CD4-positive, alpha-beta T cell treated with Interleukin-21 for 1 hour (primary cell): ENCODE measurements around the gene STX16.

Experiments
- DNase-seq: peaks from one replicate; pipeline ENCODE4 v3.0.0-alpha.2; 2020

The STX16 gene

GRCh38 chr20:58699623-58700107 is 48.6 kb downstream of the STX16 start:
- no peak for DNase-seq

GRCh38 chr20:58700121-58700821 is 49.2 kb downstream of the STX16 start:
- DNase-seq: no peak

GRCh38 chr20:58700823-58701222 is 49.7 kb downstream of the STX16 start:
- DNase-seq: no peak

GRCh38 chr20:58701431-58702160 is 50.5 kb downstream of the STX16 start:
- DNase-seq: no peak

GRCh38 chr20:58702161-58702510 is 51.1 kb downstream of the STX16 start:
- DNase-seq: no peak

GRCh38 chr20:58702859-58703648 is 52.0 kb downstream of the STX16 start:
- DNase-seq: peak; percentile 9

- DNase-seq: no peak
These were observed 52.8 kb downstream of the STX16 start for GRCh38 chr20:58703765-58704371.

- no peak for DNase-seq
These were observed 54.3 kb downstream of the STX16 start for GRCh38 chr20:58705208-58705926.

GRCh38 chr20:58706150-58706892 is 55.2 kb downstream of the STX16 start:
- DNase-seq: no peak

- no peak for DNase-seq
These were observed 56.0 kb downstream of the STX16 start for GRCh38 chr20:58706975-58707681.

GRCh38 chr20:58707770-58708169 is 56.7 kb downstream of the STX16 start:
- DNase-seq: no peak

GRCh38 chr20:58708246-58708931 is 57.3 kb downstream of the STX16 start:
- no peak for DNase-seq

GRCh38 chr20:58709013-58709702 is 58.1 kb downstream of the STX16 start:
- no peak for DNase-seq

- no peak for DNase-seq
These were observed 58.6 kb downstream of the STX16 start for GRCh38 chr20:58709703-58710039.

GRCh38 chr20:58710481-58711265 is 59.6 kb downstream of the STX16 start:
- DNase-seq: no peak

GRCh38 chr20:58711266-58712051 is 60.4 kb downstream of the STX16 start:
- DNase-seq: no peak

GRCh38 chr20:58712151-58712791 is 61.2 kb downstream of the STX16 start:
- no peak for DNase-seq
